Measurements from ENCODE around the gene CORO7.

CORO7 gene

GRCh38 chr16:4309833-4310266, 106.5 kb downstream of the CORO7 start:
- TF ChIP-seq, protein P1, sequence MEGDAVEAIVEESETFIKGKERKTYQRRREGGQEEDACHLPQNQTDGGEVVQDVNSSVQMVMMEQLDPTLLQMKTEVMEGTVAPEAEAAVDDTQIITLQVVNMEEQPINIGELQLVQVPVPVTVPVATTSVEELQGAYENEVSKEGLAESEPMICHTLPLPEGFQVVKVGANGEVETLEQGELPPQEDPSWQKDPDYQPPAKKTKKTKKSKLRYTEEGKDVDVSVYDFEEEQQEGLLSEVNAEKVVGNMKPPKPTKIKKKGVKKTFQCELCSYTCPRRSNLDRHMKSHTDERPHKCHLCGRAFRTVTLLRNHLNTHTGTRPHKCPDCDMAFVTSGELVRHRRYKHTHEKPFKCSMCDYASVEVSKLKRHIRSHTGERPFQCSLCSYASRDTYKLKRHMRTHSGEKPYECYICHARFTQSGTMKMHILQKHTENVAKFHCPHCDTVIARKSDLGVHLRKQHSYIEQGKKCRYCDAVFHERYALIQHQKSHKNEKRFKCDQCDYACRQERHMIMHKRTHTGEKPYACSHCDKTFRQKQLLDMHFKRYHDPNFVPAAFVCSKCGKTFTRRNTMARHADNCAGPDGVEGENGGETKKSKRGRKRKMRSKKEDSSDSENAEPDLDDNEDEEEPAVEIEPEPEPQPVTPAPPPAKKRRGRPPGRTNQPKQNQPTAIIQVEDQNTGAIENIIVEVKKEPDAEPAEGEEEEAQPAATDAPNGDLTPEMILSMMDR (IDR thresholded peaks at IDR 0.05; ENCODE audit: insufficient read depth, low read depth, low read length, missing control alignments): peak; percentile 55
- no peak overlapping the region for H3K4me3 ChIP-seq (ENCODE audit: low read length)
- peak; percentile 58 for DNase-seq (ENCODE audit: low read depth)

DNA sequence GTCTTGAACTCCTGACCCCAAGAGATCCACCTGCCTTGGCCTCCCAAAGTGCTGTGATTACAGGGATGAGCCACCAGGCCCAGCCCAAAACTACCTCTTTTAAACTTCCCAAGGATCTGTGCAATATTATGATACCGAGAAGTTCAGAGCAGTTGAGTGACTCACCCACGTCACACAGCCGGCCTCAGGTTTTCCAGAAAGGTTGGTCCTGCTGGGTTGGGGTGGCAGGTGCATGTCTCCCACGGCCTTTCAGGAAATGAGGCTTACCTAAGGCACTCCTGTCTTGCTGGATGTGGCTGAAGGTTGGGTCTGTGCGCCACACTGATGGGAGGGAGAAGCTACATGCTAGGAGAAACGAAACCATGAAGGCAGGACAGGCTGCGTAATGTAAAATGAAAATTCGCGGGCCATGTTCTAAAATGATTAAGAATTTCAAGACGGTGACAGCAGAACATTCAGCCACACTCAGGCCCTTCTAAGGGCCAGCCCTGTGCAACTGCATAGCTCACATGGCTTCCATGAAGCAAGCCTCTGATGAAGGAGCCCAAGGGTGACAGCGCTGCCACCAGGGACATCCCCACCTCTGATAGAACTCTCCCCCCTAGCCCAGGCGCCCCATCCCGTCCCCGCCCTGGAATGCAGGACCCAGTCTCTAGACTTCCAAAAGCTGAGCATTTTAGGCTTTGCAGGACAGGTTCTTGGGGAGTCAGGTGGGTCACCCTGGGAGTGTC, 107.1 kb downstream of the CORO7 start:
- H3K4me3 ChIP-seq (ENCODE audit: low read length): no peak overlapping the region
- peak; percentile 53 for DNase-seq (ENCODE audit: low read depth)
- TF ChIP-seq, protein P1 (IDR thresholded peaks at IDR 0.05; ENCODE audit: insufficient read depth, low read depth, low read length, missing control alignments): no peak

DNA sequence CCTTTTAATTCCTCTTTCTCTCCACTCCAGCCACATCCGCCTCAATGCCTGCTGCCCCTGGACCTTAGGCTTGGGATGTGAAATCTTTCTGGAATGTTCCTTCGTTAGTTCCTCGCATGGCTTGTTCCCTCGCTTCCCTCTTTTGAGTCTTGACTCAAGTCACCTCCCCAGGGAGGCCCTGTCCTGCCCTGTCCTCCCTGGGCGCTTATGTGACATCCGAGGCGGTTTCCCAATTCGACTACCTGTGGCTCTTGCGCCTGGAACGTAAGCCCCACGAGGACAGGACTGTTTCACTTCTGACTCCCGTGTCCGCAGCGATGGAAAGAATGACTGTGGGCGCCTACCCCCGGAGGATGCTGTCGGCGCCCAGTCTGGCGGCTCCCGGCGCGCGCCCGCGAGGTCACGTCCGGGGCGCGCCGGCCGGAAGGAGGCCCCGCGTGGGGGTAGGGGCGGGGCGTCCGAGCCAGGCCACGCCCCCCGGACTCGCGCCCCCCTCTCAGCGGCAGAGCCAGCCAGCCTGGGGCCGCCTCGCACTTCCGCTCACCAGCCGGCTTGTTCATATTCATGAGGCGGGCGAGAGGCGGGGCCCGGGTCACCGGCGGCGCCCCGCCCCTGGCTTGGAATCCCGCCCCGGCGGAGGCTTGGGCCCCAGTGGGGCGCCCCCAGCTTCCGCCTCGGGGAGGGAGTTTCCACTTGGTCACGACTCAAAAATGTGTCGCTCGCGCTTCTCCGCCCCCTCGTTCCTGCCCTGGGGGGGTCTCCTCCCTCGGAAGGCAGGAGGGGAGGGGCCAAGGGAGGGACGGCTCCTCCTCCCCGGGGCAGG, 109.0 kb downstream of the CORO7 start:
- TF ChIP-seq, protein P1 (IDR thresholded peaks at IDR 0.05; ENCODE audit: insufficient read depth, low read depth, low read length, missing control alignments): no peak
- DNase-seq (ENCODE audit: low read depth): peak; percentile 94
- peak overlapping the region; percentile 41 for H3K4me3 ChIP-seq (ENCODE audit: low read length)

- DNase-seq (ENCODE audit: low read depth): no peak
- peak overlapping the region; percentile 40 for H3K4me3 ChIP-seq (ENCODE audit: low read length)
- TF ChIP-seq, protein P1 (IDR thresholded peaks at IDR 0.05; ENCODE audit: insufficient read depth, low read depth, low read length, missing control alignments): no peak
These were observed 109.8 kb downstream of the CORO7 start for GRCh38 chr16:4306470-4307214.
